ENCODE data around the gene PAF1.

The PAF1 gene

DNA sequence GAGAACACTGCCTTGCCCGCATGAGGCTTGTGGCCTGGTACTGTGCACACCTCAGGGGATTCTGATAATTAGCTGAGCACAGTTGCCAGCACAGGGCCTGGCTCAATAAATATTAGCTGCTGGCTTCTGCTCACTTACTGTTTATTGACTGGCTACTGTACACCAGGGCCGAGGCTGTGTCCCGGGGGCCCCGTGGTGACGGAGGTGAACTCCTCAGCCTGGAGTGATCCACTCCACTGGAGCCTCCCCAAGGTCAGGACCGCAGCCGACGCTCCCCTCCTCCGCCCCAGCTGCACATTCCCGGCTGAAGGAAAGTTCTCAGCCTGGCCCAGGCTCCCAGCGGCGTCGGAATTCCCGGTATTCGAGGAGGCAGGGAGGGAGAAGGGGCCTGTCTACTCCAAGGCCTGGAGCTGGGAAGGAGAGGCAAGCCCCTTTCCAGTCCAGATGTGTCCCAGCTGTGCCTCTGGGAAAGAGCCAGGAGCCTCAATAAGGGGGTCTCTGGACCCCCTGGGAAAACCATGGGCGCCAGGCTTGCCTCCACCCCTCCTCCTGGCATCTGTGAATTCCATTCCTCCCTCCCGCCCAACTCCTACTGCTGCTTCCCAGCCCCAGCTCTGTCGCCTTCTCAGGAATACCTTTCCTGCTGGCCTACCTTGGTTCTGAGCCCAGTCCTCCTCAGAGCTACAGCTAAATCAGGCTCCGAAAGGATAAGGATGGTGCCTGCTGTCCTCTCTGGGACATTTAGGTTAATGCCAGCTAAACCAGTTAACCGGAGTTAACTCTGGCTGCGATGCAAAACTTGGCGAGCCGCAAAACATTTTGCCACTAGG is 37.6 kb upstream of the PAF1 start:
- no peaks in the 10 kb centered on the region for H3K27me3 ChIP-seq (ENCODE audit: insufficient read depth, poor library complexity, severe bottlenecking)
- TF ChIP-seq SPI1 (IDR thresholded peaks at IDR 0.05; ENCODE audit: borderline replicate concordance, low read depth): no peak
- no peak for TF ChIP-seq GABPA (IDR thresholded peaks at IDR 0.05; ENCODE audit: low read depth)
- TF ChIP-seq, protein P1, sequence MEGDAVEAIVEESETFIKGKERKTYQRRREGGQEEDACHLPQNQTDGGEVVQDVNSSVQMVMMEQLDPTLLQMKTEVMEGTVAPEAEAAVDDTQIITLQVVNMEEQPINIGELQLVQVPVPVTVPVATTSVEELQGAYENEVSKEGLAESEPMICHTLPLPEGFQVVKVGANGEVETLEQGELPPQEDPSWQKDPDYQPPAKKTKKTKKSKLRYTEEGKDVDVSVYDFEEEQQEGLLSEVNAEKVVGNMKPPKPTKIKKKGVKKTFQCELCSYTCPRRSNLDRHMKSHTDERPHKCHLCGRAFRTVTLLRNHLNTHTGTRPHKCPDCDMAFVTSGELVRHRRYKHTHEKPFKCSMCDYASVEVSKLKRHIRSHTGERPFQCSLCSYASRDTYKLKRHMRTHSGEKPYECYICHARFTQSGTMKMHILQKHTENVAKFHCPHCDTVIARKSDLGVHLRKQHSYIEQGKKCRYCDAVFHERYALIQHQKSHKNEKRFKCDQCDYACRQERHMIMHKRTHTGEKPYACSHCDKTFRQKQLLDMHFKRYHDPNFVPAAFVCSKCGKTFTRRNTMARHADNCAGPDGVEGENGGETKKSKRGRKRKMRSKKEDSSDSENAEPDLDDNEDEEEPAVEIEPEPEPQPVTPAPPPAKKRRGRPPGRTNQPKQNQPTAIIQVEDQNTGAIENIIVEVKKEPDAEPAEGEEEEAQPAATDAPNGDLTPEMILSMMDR (IDR thresholded peaks at IDR 0.05; ENCODE audit: insufficient read depth, low read length): no peak
- TF ChIP-seq, protein P2, sequence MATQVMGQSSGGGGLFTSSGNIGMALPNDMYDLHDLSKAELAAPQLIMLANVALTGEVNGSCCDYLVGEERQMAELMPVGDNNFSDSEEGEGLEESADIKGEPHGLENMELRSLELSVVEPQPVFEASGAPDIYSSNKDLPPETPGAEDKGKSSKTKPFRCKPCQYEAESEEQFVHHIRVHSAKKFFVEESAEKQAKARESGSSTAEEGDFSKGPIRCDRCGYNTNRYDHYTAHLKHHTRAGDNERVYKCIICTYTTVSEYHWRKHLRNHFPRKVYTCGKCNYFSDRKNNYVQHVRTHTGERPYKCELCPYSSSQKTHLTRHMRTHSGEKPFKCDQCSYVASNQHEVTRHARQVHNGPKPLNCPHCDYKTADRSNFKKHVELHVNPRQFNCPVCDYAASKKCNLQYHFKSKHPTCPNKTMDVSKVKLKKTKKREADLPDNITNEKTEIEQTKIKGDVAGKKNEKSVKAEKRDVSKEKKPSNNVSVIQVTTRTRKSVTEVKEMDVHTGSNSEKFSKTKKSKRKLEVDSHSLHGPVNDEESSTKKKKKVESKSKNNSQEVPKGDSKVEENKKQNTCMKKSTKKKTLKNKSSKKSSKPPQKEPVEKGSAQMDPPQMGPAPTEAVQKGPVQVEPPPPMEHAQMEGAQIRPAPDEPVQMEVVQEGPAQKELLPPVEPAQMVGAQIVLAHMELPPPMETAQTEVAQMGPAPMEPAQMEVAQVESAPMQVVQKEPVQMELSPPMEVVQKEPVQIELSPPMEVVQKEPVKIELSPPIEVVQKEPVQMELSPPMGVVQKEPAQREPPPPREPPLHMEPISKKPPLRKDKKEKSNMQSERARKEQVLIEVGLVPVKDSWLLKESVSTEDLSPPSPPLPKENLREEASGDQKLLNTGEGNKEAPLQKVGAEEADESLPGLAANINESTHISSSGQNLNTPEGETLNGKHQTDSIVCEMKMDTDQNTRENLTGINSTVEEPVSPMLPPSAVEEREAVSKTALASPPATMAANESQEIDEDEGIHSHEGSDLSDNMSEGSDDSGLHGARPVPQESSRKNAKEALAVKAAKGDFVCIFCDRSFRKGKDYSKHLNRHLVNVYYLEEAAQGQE (IDR thresholded peaks at IDR 0.05; ENCODE audit: insufficient replicate concordance, low read depth): no peak
- no peak for TF ChIP-seq POLR2AphosphoS5 (IDR thresholded peaks at IDR 0.05; ENCODE audit: low read depth)
- no peak overlapping the region for H3K27ac ChIP-seq (replicated peaks)
- DNase-seq (ENCODE audit: low read depth in 1 of 2, low spot score in 1 of 2): no peak
- no peak overlapping the region for H3K4me3 ChIP-seq (replicated peaks; ENCODE audit: insufficient read depth, low read length)

DNA sequence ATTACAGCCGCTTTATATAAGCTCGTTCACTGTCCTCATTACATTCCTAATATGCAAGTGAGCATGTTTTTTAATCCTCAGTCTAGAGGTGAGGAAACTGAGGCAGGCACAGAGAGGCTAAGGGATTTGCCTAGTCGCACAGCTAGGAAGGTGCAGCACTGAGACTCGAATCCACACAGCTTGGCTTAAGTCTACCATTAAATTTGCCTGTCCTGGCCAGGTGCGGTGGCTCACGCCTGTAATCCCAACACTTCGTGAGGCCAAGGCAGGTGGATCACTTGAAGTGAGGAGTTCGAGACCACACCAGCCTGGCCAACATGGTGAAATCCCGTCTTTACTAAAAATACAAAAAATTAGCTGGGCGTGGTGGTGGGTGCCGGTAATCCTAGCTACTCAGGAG is 36.8 kb upstream of the PAF1 start:
- no peak for TF ChIP-seq GABPA (IDR thresholded peaks at IDR 0.05; ENCODE audit: low read depth)
- TF ChIP-seq, protein P2 (IDR thresholded peaks at IDR 0.05; ENCODE audit: insufficient replicate concordance, low read depth): no peak
- TF ChIP-seq, protein P1 (IDR thresholded peaks at IDR 0.05; ENCODE audit: insufficient read depth, low read length): no peak
- no peak for TF ChIP-seq SPI1 (IDR thresholded peaks at IDR 0.05; ENCODE audit: borderline replicate concordance, low read depth)
- no peak for TF ChIP-seq POLR2AphosphoS5 (IDR thresholded peaks at IDR 0.05; ENCODE audit: low read depth)
- Histone ChIP-seq H3K27me3 (ENCODE audit: insufficient read depth, poor library complexity, severe bottlenecking) (no peaks in the 10 kb centered on the region), H3K4me3 (replicated peaks; ENCODE audit: insufficient read depth, low read length) (no peak overlapping the region), H3K27ac (replicated peaks) (no peak overlapping the region)
- DNase-seq (ENCODE audit: low read depth in 1 of 2, low spot score in 1 of 2): no peak

DNA sequence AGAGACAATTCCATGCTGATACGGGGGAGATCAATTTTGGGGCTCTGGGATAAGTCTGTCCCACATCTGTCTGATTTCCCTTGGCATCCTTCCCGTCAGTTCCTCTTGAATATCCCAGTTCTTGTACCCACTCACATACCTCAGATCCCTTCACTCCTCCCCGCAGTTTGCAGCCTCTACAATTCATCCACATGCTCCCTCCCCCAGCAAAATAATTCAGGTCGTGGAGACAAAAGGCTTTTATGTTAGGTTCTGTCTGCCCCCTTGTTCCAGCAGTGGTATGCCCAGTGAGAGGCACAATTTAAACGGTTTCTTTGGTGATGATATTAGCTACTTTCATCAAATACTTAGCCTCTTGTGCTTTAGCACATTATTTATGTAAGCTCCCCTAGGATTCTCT is 35.3 kb upstream of the PAF1 start:
- no peak for DNase-seq (ENCODE audit: low read depth in 1 of 2, low spot score in 1 of 2)
- TF ChIP-seq, protein P2 (IDR thresholded peaks at IDR 0.05; ENCODE audit: insufficient replicate concordance, low read depth): no peak
- TF ChIP-seq GABPA (IDR thresholded peaks at IDR 0.05; ENCODE audit: low read depth) (no peak), POLR2AphosphoS5 (IDR thresholded peaks at IDR 0.05; ENCODE audit: low read depth) (no peak), SPI1 (IDR thresholded peaks at IDR 0.05; ENCODE audit: borderline replicate concordance, low read depth) (no peak)
- TF ChIP-seq, protein P1 (IDR thresholded peaks at IDR 0.05; ENCODE audit: insufficient read depth, low read length): no peak
- no peak overlapping the region for H3K27ac ChIP-seq (replicated peaks)
- H3K27me3 ChIP-seq (ENCODE audit: insufficient read depth, poor library complexity, severe bottlenecking): no peaks in the 10 kb centered on the region
- H3K4me3 ChIP-seq (replicated peaks; ENCODE audit: insufficient read depth, low read length): no peak overlapping the region

Measured in HL-60 (cell line).